ENCODE results near the gene ETF1.
A peak's percentile ranks its signal among the peaks of the same experiment; 100 is the strongest.
"Not testable (repeated sequence)": the region's sequence is repeated elsewhere in the genome, so short reads cannot be mapped to it uniquely, and the experiment has no call there.

ETF1 gene

GRCh38 chr5:138502121-138502520 lies 40.9 kb downstream of the ETF1 start:
- DNase-seq (ENCODE audit: low read depth, low spot score) = no peak
- H3K4me3 ChIP-seq (ENCODE audit: low read length) = no peak overlapping the region

DNA sequence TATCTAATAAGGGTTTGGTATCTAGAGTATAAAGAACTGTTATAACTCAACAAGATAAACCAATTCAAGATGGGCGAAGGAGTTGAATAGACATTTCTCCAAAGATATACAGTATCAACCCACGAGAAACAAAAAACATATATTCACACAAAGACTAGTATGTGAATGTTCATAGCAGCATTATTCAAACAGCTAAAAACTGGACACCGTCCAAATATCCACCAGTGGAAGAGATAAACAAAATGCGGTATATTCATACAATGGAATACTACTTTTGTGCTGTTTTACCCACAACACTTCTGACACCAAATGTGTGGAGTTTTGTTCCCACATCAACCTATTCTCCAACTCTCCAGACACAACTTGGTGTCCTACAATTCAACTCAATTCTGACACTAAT lies 44.7 kb downstream of the ETF1 start:
- DNase-seq (ENCODE audit: low read depth, low spot score) = no peak
- H3K4me3 ChIP-seq (ENCODE audit: low read length) = no peak overlapping the region

DNA sequence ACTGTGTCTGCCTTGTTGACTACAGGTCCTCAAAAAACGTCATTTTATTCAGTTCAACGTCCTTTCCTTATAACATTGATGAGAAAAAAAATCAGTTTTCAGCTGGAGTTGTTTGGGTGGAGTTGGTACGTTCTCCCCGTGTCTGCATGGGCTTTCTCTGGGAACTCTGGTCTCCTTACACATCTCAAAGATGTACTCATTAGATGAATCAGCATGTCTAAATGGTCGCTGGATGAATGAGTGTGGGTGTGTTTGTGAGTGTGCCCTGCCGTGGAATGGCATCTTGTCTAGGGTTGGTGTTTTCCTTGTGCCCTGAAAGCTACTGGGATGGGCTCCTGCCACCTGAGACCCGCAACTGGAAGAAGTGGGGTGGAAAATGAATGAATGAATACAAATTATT lies 47.7 kb downstream of the ETF1 start:
- no peak for DNase-seq (ENCODE audit: low read depth, low spot score)
- H3K4me3 ChIP-seq (ENCODE audit: low read length) = no peak overlapping the region

DNA sequence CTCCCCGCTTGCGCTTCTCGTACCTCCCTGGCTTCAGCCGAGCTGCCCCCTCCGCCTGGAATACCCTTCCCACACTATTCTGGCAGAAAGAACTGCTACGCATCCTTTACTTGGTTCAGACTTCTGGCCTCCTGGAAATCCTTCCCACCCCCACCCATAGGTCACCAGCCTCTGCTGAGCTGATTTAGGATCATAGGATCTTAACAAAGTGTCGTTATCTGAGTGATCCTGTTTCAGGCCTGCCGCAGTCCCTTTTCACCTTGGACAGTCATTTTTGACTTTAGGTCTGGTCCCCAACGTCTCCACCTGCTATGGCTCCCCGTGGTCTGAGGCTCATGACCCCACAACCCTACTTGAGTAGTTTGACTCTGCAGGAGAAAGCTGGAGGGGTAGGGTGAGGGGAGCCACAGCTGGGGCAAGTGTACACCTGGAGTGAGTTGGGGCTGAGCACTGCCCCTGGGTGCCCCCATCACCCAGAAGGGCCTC lies 50.4 kb downstream of the ETF1 start:
- peak overlapping the region; percentile 45 for H3K4me3 ChIP-seq (ENCODE audit: low read length)
- DNase-seq (ENCODE audit: low read depth, low spot score) = no peak

GRCh38 chr5:138491669-138492559 lies 51.1 kb downstream of the ETF1 start:
- H3K4me3 ChIP-seq (ENCODE audit: low read length) = peak overlapping the region; percentile 45
- peak; percentile 69 for DNase-seq (ENCODE audit: low read depth, low spot score)

GRCh38 chr5:138491284-138491648 lies 51.8 kb downstream of the ETF1 start:
- peak overlapping the region; percentile 39; the same call in 1 of the 2 replicates for H3K4me3 ChIP-seq (ENCODE audit: low read length)
- no peak for DNase-seq (ENCODE audit: low read depth, low spot score)

GRCh38 chr5:138490648-138491283 lies 52.3 kb downstream of the ETF1 start:
- no peak overlapping the region for H3K4me3 ChIP-seq (ENCODE audit: low read length)
- no peak for DNase-seq (ENCODE audit: low read depth, low spot score)

DNA sequence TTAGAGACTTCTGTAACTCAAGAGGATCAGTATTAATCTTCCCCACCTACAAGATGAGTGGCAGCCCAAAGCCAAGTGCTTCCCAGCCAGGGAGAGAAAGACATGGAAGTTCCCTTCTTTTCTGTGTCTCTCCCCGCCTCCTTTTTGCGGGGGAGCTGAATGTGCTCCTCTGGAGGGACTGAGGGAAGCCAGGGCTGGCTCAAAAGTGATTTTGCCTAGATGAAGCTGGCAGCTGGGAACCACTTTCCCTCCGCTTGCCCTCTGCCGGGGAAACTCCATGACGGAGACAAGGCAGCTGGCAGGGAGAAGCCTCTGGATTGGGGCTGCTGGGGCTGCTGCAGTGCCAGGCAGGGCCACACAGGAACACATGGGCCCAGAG lies 53.4 kb downstream of the ETF1 start:
- no peak for DNase-seq (ENCODE audit: low read depth, low spot score)
- H3K4me3 ChIP-seq (ENCODE audit: low read length) = no peak overlapping the region

GRCh38 chr5:138488481-138488945 lies 54.5 kb downstream of the ETF1 start:
- DNase-seq (ENCODE audit: low read depth, low spot score) = no peak
- no peak overlapping the region for H3K4me3 ChIP-seq (ENCODE audit: low read length)

- H3K4me3 ChIP-seq (ENCODE audit: low read length) = no peak overlapping the region
- no peak for DNase-seq (ENCODE audit: low read depth, low spot score)
Observed at GRCh38 chr5:138482638-138483037, 60.4 kb downstream of the ETF1 start.

GRCh38 chr5:138476918-138477317 lies 66.1 kb downstream of the ETF1 start:
- DNase-seq (ENCODE audit: low read depth, low spot score) = no peak
- H3K4me3 ChIP-seq (ENCODE audit: low read length) = no peak overlapping the region

GRCh38 chr5:138473151-138473550 lies 69.9 kb downstream of the ETF1 start:
- DNase-seq (ENCODE audit: low read depth, low spot score); H3K4me3 ChIP-seq (ENCODE audit: low read length): not testable (repeated sequence)

GRCh38 chr5:138472353-138472752 lies 70.7 kb downstream of the ETF1 start:
- DNase-seq (ENCODE audit: low read depth, low spot score) = no peak
- no peak overlapping the region for H3K4me3 ChIP-seq (ENCODE audit: low read length)

GRCh38 chr5:138471052-138471361 lies 72.0 kb downstream of the ETF1 start:
- H3K4me3 ChIP-seq (ENCODE audit: low read length) = no peak overlapping the region
- DNase-seq (ENCODE audit: low read depth, low spot score) = no peak

- no peak for DNase-seq (ENCODE audit: low read depth, low spot score)
- H3K4me3 ChIP-seq (ENCODE audit: low read length) = no peak overlapping the region
Observed at GRCh38 chr5:138470322-138471051, 72.5 kb downstream of the ETF1 start.

GRCh38 chr5:138469540-138470321 lies 73.3 kb downstream of the ETF1 start:
- no peak for DNase-seq (ENCODE audit: low read depth, low spot score)
- no peak overlapping the region for H3K4me3 ChIP-seq (ENCODE audit: low read length)

GRCh38 chr5:138468966-138469539 lies 74.0 kb downstream of the ETF1 start:
- no peak overlapping the region for H3K4me3 ChIP-seq (ENCODE audit: low read length)
- no peak for DNase-seq (ENCODE audit: low read depth, low spot score)

GRCh38 chr5:138468133-138468965 lies 74.7 kb downstream of the ETF1 start:
- H3K4me3 ChIP-seq (ENCODE audit: low read length) = no peak overlapping the region
- no peak for DNase-seq (ENCODE audit: low read depth, low spot score)
